Neuronal stem cell (in vitro differentiated cells): ENCODE data around the gene MACROD2.

ENCODE experiments used
- DNase-seq: peaks from one replicate; pipeline ENCODE4 v3.0.0-alpha.2; 2013; ENCODE audit warnings: low spot score
- H2AFZ ChIP-seq: one replicate; pipeline ENCODE4 v1.6.1; 2013; ENCODE audit warnings: mild to moderate bottlenecking, low read length, inconsistent platforms
- H2AK5ac ChIP-seq: 2 replicates; pipeline ENCODE4 v1.6.1; 2013; ENCODE audit warnings: low read depth, mild to moderate bottlenecking, inconsistent platforms, low read length, moderate library complexity, mixed read lengths
- H2BK120ac ChIP-seq: 2 replicates; pipeline ENCODE4 v1.6.1; 2013; ENCODE audit warnings: low read depth, mild to moderate bottlenecking, inconsistent platforms, low read length, moderate library complexity, mixed read lengths
- H2BK12ac ChIP-seq: one replicate; pipeline ENCODE4 v1.6.1; 2013; ENCODE audit warnings: low read length, inconsistent platforms
- H2BK15ac ChIP-seq: 2 replicates; pipeline ENCODE4 v1.6.1; 2013; ENCODE audit warnings: mild to moderate bottlenecking, low read length, inconsistent platforms, mixed read lengths
- H2BK5ac ChIP-seq: one replicate; pipeline ENCODE4 v1.6.1; 2013; ENCODE audit warnings: inconsistent platforms, mild to moderate bottlenecking, low read length, moderate library complexity
- H3K14ac ChIP-seq: one replicate; pipeline ENCODE4 v1.6.1; 2013; ENCODE audit warnings: low read length, inconsistent platforms
- H3K18ac ChIP-seq: 2 replicates; pipeline ENCODE4 v1.6.1; 2013; ENCODE audit warnings: low read length, inconsistent platforms
- H3K23ac ChIP-seq: 2 replicates; pipeline ENCODE4 v1.6.1; 2013; ENCODE audit warnings: low read depth, mild to moderate bottlenecking, mixed read lengths, low read length, inconsistent platforms; ENCODE audit not compliant: poor library complexity
- H3K27ac ChIP-seq: replicated peaks from 3 replicates; pipeline ENCODE4 v1.5.1; 2013; ENCODE audit warnings: low read length, inconsistent platforms
- H3K27me3 ChIP-seq, 3 experiments: 2 replicates each; pipeline ENCODE4 v1.6.1; 2013; ENCODE audit warnings: low read length in 3 of 3, mild to moderate bottlenecking in 2 of 3, inconsistent platforms in 1 of 3, low read depth in 1 of 3, mixed read lengths in 1 of 3, moderate library complexity in 1 of 3; ENCODE audit not compliant: control insufficient read depth in 3 of 3, insufficient read depth in 3 of 3
- H3K36me3 ChIP-seq, 2 donors: replicated peaks in 1 of 2; 2 replicates each; pipeline ENCODE4 v1.6.1; 2013; ENCODE audit warnings: low read length in 2 of 2; ENCODE audit not compliant: control insufficient read depth in 2 of 2, insufficient read depth in 2 of 2
- H3K4ac ChIP-seq: 2 replicates; pipeline ENCODE4 v1.6.1; 2013; ENCODE audit warnings: inconsistent platforms, mild to moderate bottlenecking, low read length, moderate library complexity
- H3K4me1 ChIP-seq, 2 donors: 1 replicate in 1 of 2; 2 replicates in 1 of 2; pipeline ENCODE4 v1.6.1; 2013; ENCODE audit warnings: low read length in 2 of 2, low read depth in 1 of 2; ENCODE audit not compliant: control insufficient read depth in 2 of 2, insufficient read depth in 1 of 2
- H3K4me2 ChIP-seq: one replicate; pipeline ENCODE4 v1.6.1; 2013; ENCODE audit warnings: mild to moderate bottlenecking, low read length, inconsistent platforms; ENCODE audit not compliant: insufficient read depth, poor library complexity, severe bottlenecking
- H3K4me3 ChIP-seq, 2 donors: 2 replicates each; pipeline ENCODE4 v1.5.1; 2013; ENCODE audit warnings: low read length in 2 of 2, mild to moderate bottlenecking in 2 of 2, inconsistent platforms in 1 of 2, moderate library complexity in 1 of 2
- H3K79me1 ChIP-seq: one replicate; pipeline ENCODE4 v1.6.1; 2013; ENCODE audit warnings: low read depth, mild to moderate bottlenecking, inconsistent platforms, low read length, moderate library complexity
- H3K9ac ChIP-seq: one replicate; pipeline ENCODE4 v1.6.1; 2013; ENCODE audit warnings: mild to moderate bottlenecking, low read depth, low read length, inconsistent platforms; ENCODE audit not compliant: poor library complexity
- H3K9me3 ChIP-seq, 2 donors: replicated peaks in 1 of 2; 2 replicates each; pipeline versions ENCODE3 to v1.6.1; 2013; ENCODE audit warnings: low read length in 2 of 2, mild to moderate bottlenecking in 2 of 2, inconsistent platforms in 1 of 2, low read depth in 1 of 2, mixed read lengths in 1 of 2, moderate library complexity in 1 of 2; ENCODE audit not compliant: control insufficient read depth in 2 of 2, insufficient read depth in 1 of 2
- H4K8ac ChIP-seq: one replicate; pipeline ENCODE4 v1.6.1; 2013; ENCODE audit warnings: low read depth, mild to moderate bottlenecking, inconsistent platforms, low read length, moderate library complexity
- H4K91ac ChIP-seq: one replicate; pipeline ENCODE4 v1.6.1; 2013; ENCODE audit warnings: low read length, low read depth, mild to moderate bottlenecking, inconsistent platforms; ENCODE audit not compliant: poor library complexity
- WGBS, 2 donors: extraction: QIAGEN DNeasy Blood & Tissue Kit; methylation state at CpG; one replicate each; pipeline ENCODE4 v1.1.7; 2013; ENCODE audit warnings: missing lambda C conversion rate in 2 of 2, mixed read lengths in 1 of 2; ENCODE audit not compliant: insufficient read length in 2 of 2, insufficient replicate concordance in 1 of 2; ENCODE audit errors: extremely low coverage in 2 of 2; 5-methylcytosine and 5-hydroxymethylcytosine counted together

MACROD2 gene

GRCh38 chr20:15447549-15447948 lies 1452.2 kb downstream of the MACROD2 start:
- Histone ChIP-seq H3K36me3 (no peaks in the 10 kb centered on the region), H3K4me3 (no peak overlapping the region), H2AK5ac (no peak overlapping the region), H4K8ac (no peak overlapping the region), H3K79me1 (no peaks in the 10 kb centered on the region), H3K14ac (no peak overlapping the region), H3K4me2 (no peak overlapping the region), H3K9me3 (no peaks in the 10 kb centered on the region), H2BK12ac (no peak overlapping the region), H3K27me3 (no peaks in the 10 kb centered on the region), H3K4me1 (no peaks in the 10 kb centered on the region), H3K27ac (no peak overlapping the region), H2BK5ac (no peak overlapping the region), H3K9ac (no peak overlapping the region), H3K18ac (no peak overlapping the region), H2BK15ac (no peak overlapping the region), H2AFZ (no peak overlapping the region), H2BK120ac (no peak overlapping the region), H4K91ac (no peak overlapping the region), H3K4ac (no peak overlapping the region), H3K23ac (no peak overlapping the region)
- no CpG with 5 or more reads among the region's 2 CpGs for WGBS, 2 donors
- DNase-seq: no peak

GRCh38 chr20:15449061-15449460 lies 1453.7 kb downstream of the MACROD2 start:
- no peak overlapping the region for H2BK5ac ChIP-seq
- H3K23ac ChIP-seq: no peak overlapping the region
- no peaks in the 10 kb centered on the region for H3K4me1 ChIP-seq
- DNase-seq: no peak
- H2AK5ac ChIP-seq: no peak overlapping the region
- no peak overlapping the region for H3K27ac ChIP-seq
- no peak overlapping the region for H3K14ac ChIP-seq
- H4K91ac ChIP-seq: no peak overlapping the region
- H3K79me1 ChIP-seq: no peaks in the 10 kb centered on the region
- no CpG with 5 or more reads among the region's 4 CpGs for WGBS, 2 donors
- H3K9ac ChIP-seq: no peak overlapping the region
- no peaks in the 10 kb centered on the region for H3K27me3 ChIP-seq
- no peak overlapping the region for H2AFZ ChIP-seq
- H2BK15ac ChIP-seq: no peak overlapping the region
- no peak overlapping the region for H4K8ac ChIP-seq
- H3K4me2 ChIP-seq: no peak overlapping the region
- H2BK120ac ChIP-seq: no peak overlapping the region
- H3K36me3 ChIP-seq: no peaks in the 10 kb centered on the region
- no peak overlapping the region for H2BK12ac ChIP-seq
- H3K4ac ChIP-seq: no peak overlapping the region
- no peak overlapping the region for H3K4me3 ChIP-seq
- no peak overlapping the region for H3K18ac ChIP-seq
- H3K9me3 ChIP-seq: no peaks in the 10 kb centered on the region

- no peak overlapping the region for H3K9ac ChIP-seq
- no peak overlapping the region for H2BK120ac ChIP-seq
- no peak overlapping the region for H3K4me2 ChIP-seq
- no peak overlapping the region for H4K91ac ChIP-seq
- H3K36me3 ChIP-seq: no peaks in the 10 kb centered on the region
- no peak overlapping the region for H2BK12ac ChIP-seq
- no peak overlapping the region for H2AK5ac ChIP-seq
- DNase-seq: no peak
- H3K27me3 ChIP-seq: no peaks in the 10 kb centered on the region
- H3K4me1 ChIP-seq: no peaks in the 10 kb centered on the region
- no peak overlapping the region for H2BK15ac ChIP-seq
- H3K23ac ChIP-seq: no peak overlapping the region
- no CpG with 5 or more reads among the region's 2 CpGs for WGBS, 2 donors
- no peak overlapping the region for H3K27ac ChIP-seq
- no peaks in the 10 kb centered on the region for H3K79me1 ChIP-seq
- H4K8ac ChIP-seq: no peak overlapping the region
- H3K18ac ChIP-seq: no peak overlapping the region
- H3K14ac ChIP-seq: no peak overlapping the region
- H3K9me3 ChIP-seq: no peaks in the 10 kb centered on the region
- H3K4me3 ChIP-seq: no peak overlapping the region
- H2BK5ac ChIP-seq: no peak overlapping the region
- no peak overlapping the region for H3K4ac ChIP-seq
- H2AFZ ChIP-seq: no peak overlapping the region
These were observed 1455.9 kb downstream of the MACROD2 start for GRCh38 chr20:15451241-15451640.

GRCh38 chr20:15455279-15455678 lies 1460.0 kb downstream of the MACROD2 start:
- H3K27me3 ChIP-seq: no peaks in the 10 kb centered on the region

More at GRCh38 chr20:15455279-15455678, 1460.0 kb downstream of the MACROD2 start:
- H2BK12ac ChIP-seq: no peak overlapping the region
- H3K9me3 ChIP-seq: no peaks in the 10 kb centered on the region
- H3K18ac ChIP-seq: no peak overlapping the region
- H3K79me1 ChIP-seq: no peaks in the 10 kb centered on the region
- H3K4me3 ChIP-seq: no peak overlapping the region
- H2BK5ac ChIP-seq: no peak overlapping the region
- no peak overlapping the region for H4K8ac ChIP-seq
- no peak overlapping the region for H2AFZ ChIP-seq
- H3K36me3 ChIP-seq: no peaks in the 10 kb centered on the region
- H3K14ac ChIP-seq: no peak overlapping the region
- no peak overlapping the region for H3K27ac ChIP-seq
- H3K9ac ChIP-seq: no peak overlapping the region
- no peak overlapping the region for H2AK5ac ChIP-seq
- no peak overlapping the region for H3K23ac ChIP-seq
- no peaks in the 10 kb centered on the region for H3K4me1 ChIP-seq
- no peak overlapping the region for H3K4ac ChIP-seq
- H4K91ac ChIP-seq: no peak overlapping the region
- no peak for DNase-seq
- H2BK15ac ChIP-seq: no peak overlapping the region
- H2BK120ac ChIP-seq: no peak overlapping the region
- WGBS, 2 donors: no CpG with 5 or more reads among the region's 4 CpGs
- H3K4me2 ChIP-seq: no peak overlapping the region
